GM18520 (cell line): Measurements from ENCODE around the gene HMGCL.
"Not testable (repeated sequence)": the region's sequence is repeated elsewhere in the genome, so short reads cannot be mapped to it uniquely, and the experiment has no call there.

Experiments
- ATAC-seq: cut with Tn5 transposase; IDR thresholded peaks from one replicate; pipeline ENCODE4 v1.9.1; 2021; ENCODE audit not compliant: unreplicated experiment

HMGCL gene

DNA sequence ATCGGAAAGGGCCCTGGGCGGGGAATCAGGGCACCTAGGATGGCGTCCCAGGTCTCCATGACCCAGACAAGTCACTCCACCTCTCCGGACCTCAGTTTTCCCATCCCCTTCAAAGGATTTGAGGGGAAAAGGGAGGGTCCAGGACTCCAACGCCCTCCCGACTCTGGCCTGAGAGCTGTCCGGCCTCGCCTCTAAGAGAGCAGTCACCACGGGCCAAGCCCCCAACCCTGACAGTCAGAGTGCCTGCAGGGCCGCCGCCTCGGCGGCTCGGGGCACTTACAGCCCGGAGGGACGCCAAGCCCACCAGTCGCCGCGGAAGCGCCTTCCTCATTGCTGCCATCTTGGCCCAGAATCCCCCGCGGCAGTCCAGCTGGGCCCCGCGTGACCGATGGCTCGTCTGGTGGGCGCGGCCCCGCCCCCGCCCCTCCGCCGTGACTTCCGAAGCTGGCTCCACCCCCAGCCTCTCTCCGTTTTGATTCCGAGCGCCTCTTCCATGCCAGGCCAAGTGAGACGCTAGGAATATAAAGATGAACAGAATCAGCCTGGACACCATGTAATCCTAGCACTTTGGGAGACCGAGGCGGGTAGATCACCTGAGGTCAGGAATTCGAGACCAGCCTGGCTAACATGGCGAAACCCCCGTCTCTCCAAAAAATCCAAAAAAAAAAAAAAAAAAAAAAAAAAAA is at the start of gene HMGCL:
Gene HMGCL, minus strand, starts transcription at position 354 of the 686 bp plus-strand sequence. Its CDS starts 14 bp downstream, at position 340.
- ATAC-seq = peak; percentile 73

DNA sequence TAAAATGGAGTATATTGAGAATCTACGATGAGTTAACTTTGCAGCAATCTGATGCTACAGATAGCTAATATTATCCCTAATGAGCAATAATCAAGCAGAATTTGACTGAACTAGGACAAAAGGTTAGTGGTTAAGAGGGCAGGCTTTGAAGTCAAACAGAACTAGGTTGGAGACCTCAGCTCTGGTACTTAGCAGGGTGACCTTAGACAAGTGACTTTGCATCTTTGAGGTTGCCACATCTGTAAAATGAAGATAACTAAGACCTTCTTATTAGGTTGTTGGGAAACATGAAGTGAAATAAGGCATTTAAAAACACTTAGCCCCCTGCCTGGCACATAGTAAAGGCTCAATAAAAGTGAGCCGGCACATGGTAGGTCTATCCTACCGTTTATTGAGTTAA is 47.2 kb upstream of the HMGCL start:
- ATAC-seq = no peak

DNA sequence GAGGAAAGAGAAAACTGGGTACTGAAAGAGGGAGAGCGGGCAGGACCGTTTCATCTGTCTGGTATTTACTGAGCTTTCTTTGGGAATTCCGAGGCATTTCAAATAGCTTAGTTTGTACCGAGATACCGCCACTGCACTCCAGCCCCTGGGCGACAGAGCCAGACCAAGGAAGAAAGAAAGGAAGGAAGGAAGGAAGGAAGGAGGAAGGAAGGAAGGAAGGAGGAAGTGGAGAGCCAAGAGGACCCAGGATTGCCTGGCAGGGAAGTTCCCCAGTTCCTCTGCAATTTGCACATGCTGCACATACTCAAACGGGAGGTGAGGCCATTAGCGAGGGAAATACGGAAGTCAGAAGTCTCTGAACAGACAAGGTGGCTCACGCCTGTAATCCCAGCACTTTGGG is 43.8 kb upstream of the HMGCL start:
- no peak for ATAC-seq

DNA sequence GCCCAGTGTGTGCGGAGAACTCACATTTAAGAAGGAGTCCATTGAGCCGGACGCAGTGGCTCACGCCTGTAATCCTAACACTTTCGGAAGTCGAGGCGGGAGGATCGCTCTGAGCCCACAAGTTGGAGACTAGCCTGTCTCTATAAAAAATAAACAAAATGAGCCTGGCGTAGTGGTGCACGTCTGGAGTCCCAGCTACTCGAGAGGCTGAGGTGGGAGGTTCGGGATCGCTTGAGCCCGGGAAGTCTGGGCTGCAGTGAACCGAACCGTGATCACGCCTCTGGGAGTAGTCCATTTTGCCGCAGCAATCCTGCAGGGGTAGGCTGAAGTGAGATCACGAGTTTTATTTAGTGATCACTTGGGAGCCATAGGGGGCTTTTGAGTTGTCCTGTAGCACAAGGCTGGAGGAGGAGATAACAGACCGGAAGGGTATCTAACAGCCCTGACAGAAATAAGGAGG is 43.4 kb upstream of the HMGCL start:
- no peak for ATAC-seq

DNA sequence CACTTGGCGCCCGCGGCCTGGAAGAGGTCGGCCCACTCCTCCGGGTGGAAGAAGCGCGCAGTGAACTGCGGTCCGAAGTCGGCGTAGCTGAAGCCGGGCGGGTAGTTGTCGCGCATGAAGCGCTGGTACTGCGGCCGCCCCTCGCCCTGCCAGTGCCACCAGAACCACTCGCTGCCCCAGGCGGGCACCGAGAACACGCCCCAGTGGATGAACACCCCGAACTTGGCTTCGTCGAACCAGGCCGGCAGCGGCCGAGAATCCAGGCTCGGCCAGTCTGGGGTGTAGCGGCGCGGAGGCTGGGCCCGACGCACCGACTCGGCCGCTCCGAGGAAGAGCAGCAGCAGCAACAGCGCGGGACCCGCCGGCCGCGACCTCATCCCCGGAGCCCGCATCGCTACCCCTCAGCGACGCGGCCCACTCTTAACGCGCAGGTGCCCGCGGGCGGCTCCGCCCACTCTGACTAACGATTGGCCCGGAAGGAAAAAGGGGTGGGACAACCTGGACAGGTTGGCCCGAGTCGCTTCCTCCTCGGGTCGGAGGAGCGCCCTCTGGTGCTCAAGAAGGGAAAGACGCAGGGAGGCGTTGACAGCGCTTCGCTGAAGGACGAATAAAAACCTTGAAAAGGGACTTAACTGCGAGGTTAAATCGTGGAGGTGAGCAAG is 42.8 kb upstream of the HMGCL start, which contains the start of gene FUCA1:
Gene FUCA1, minus strand, starts transcription at position 396 of the 662 bp plus-strand sequence. Its CDS starts 4 bp downstream, at position 392.
- ATAC-seq = peak; percentile 89

DNA sequence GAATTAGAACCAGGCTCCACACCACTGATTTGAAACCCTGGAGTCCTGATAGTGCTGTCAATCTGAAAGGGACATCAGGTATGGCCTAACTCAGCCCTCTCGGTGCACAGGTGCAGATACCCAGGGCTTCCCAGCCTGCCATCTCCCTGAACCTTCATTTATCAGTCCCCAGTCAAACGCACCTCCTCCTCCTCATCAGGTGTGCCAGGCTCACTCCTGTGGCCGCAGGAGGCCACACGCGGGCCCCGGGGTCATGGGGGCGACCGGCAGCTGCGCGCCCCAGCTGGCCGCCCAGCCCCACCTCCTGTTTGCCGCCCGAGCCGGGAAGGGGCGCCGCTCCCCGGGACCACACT is 42.3 kb upstream of the HMGCL start:
- ATAC-seq = no peak

DNA sequence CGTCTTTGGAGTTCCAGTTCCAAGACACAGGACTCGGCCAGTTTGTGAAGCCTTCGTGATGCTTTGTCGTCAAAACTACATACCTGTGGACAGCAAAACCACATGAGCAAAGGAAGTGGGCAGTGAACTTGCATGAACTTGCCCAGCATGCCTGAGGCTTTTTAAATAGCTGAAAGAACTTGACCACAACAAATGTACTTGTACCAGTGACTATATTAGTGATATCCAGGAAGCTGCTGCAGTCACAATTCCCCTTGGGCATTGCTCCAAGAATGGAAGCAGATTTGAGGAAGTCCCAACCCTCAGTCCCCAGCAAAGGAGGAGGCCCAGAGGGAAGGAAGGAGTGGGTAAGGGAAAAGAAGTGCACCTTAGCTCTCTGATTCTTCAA is 40.3 kb upstream of the HMGCL start:
- ATAC-seq = no peak

DNA sequence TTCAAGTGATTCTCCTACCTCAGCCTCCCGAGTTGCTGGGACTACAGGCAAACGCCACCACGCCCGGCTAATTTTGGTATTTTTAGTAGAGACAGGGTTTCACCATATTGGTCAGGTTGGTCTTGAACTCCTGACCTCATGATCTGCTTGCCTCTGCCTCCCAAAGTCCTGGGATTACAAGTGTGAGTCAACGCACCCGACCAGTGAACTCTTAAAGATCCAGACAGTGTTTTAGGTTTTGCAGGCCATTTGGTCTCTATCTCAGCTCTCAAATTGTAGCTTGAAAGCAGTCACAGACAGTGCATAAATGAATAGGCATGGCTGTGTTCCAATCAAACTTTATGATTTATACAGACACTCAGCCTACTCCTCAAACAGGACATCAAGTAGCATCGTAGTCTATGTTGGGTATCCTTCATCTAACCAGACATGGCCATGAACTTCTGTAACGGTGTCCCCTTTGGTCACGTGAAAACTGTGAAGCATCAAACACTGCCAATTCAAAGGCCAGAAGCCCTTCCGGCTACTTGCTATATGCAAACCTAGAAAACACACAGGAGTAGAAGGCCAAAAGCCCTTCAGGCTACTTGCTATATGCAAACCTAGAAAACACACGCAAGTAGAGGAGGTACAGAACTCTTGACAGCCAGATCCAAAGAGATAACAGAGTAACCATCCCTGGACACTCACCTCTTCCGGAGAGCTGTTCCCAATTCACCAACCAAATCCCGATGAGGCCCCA is 39.7 kb upstream of the HMGCL start:
- no peak for ATAC-seq

DNA sequence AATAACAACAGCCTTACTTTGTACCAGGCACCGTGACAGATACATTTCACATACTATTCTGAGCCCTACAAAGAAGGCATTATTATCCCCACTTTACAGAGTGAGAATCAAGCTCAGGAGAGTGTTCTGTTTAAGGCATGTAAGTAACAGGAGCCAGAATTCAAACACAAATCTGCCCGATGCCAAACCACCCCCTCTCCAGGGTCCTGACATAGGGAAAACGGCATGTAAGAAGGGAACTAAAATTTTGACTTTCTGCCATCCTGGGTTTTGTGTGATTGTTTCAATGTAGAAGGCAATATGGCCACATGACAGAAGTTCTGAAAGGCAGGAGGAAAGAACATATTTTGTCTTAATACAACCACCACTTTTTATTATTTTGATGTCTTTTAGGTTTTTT is 37.4 kb upstream of the HMGCL start:
- no peak for ATAC-seq

DNA sequence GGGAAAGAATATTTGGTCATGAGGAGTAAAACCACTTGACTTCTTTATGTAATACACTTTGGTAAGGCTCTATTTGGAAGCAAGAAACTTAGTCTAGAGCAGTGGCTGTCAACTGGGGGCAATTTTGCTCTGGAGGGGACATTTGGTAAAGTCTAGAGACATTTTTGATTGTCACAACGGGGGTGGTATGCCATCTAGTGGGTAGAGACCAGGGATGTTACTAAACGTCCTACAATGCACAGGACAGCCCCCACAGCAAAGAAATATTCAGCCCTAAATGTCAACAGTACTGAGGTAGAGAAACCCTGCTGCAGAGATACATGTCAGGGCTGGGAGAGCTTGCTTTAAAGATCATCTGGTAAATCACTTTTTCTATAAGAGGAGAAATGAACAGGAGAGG is 29.3 kb upstream of the HMGCL start:
- no peak for ATAC-seq

DNA sequence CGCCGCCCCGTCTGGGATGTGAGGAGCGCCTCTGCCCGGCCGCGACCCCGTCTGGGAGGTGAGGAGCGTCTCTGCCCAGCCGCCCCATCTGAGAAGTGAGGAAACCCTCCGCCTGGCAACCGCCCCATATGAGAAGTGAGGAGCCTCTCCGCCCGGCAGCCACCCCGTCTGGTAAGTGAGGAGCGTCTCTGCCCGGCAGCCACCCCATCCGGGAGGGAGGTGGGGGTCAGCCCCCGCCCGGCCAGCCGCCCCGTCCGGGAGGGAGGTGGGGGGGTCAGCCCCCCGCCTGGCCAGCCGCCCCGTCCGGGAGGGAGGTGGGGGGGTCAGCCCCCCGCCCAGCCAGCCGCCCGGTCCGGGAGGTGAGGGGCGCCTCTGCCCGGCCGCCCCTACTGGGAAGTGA is 27.9 kb upstream of the HMGCL start:
- ATAC-seq = not testable (repeated sequence)

DNA sequence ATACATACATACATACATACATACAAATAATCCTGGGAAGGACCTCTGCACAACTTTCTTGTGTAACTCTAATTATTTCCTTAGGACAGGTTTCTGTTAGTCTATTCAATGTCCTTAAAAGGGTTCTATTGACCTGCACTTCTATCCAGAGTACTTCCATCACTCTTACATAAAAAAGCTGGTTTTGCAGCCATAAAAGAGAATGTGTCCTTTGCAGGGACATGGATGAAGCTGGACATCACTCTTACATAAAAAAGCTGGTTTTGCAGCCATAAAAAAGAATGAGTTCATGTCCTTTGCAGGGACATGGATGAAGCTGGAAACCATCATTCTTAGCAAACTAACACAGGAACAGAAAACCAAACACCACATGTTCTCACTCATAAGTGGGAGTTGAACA is 26.2 kb upstream of the HMGCL start:
- not testable (repeated sequence) for ATAC-seq

DNA sequence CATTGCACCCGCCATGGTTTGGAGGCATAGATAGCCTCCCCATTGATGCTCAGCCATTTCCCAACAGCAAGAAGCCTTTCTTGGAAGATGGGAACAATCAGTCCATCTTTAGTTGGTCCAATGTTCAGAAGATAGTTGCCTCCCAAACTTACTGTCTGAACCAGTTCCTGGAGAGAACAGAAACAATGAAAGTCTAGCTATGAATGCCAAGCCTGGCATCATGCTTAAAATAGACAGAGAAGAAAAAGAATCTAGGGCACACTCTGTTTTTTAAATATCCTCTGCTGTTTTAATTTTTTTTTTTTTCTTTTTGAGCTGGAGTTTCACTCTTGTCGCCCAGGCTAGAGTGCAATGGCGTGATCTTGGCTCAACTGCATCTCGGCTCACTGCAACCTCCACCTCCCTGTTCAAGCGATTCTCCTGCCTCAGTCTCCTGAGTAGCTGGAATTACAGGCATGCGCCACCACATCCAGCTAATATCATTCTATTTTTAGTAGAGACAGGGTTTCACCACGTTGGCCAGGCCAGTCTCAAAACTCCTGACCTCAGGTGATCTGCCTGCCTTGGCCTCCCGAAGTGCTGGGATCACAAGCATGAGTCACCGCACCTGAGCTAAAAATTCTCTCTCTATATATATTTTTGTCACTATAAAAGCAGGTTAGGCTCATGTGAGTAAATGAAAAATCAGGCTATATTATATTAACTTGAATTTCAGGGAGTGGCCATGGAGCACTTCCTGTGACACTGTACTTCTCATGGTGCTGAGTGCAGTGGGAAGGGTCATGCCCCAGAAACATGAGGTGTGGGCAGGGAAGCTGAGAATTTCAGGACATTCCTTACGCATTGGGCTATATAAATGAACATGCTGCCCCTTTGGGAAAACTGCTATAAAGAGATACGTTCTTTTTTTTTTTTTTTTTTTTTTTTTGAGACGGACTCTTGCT is 23.7 kb upstream of the HMGCL start:
- no peak for ATAC-seq

DNA sequence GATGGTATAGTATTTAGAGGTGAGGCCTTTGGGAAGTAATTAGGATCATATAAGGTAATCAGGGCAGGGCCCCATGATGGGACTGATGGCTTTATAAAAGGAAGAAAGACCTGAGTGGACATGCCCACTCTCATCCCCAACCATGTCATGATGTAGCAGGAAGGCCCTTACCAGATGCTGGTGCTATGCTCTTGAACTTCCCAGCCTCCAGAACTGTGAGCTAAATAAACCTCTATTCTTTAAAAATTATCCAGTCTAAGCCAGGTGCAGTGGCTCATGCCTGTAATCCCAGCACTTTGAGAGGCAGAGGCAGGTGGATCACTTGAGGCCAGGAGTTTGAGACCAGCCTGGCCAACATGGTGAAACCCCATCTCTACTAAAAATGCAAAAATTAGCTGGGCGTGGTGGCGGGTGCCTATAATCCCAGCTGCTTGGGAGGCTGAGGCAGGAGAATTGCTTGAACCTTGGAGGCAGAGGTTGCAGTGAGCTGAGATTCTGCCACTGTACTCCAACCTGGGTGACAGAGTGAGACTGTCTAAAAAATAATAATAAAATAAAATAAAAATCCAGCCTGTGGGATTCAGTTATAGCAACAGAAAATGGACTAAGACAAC is 22.4 kb upstream of the HMGCL start:
- not testable (repeated sequence) for ATAC-seq

DNA sequence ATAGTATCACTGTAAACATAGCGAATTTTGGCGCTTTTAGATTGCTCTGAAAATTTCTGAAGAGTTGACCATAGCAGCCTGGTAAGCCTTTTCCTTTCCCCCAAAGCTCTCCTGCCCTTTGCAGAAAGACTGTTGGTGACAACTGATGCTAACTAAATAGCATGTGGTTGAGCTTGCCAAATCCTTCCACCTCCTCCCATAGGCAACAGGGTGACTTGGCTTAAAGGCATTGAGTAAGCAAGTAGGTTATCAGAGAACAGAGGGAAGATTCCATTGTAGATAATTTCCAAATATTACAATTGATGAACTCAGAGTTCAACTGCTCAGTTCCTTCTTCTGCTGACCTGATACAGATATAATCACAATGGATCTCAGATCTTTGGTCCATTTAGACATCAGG is 19.9 kb upstream of the HMGCL start:
- no peak for ATAC-seq

DNA sequence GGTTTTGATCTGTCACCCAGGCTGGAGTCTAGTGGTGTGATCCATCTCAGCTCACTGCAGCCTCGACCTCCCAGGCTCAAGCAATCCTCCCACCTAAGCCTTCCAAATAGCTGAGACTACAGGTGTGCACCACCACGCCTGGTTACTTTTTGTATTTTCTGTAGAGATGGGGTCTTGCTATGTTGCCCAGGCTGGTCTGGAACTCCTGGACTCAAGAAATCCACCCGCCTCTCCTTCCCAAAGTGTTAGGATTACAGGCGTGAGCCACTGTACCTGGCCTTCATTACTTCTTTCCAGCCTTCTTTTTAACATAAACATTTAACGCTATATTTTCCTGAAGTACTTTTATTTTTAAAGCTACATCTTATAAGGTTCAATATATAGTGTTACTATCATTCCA is 18.4 kb upstream of the HMGCL start:
- no peak for ATAC-seq

DNA sequence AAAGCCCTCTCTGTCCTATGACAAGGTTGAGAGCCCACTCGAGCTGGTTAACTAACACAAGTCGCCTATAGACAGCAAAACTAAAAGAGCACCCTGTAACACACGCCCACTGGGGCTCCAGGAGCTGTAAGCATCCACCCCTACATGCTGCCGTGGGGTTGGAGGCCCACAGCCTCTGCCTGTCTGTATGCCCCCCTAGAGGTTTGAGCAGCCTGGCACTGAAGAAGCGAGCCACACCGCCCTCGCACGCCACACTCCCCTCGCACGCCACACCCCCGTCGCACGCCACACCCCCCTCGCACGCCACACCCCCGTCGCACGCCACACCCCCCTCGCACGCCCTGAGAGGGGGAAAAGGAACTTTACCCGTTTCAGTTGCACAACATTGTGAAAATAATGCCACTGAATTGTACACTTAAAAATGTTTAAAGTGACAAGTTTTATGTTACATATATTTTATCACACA is 13.2 kb upstream of the HMGCL start:
- ATAC-seq = no peak

DNA sequence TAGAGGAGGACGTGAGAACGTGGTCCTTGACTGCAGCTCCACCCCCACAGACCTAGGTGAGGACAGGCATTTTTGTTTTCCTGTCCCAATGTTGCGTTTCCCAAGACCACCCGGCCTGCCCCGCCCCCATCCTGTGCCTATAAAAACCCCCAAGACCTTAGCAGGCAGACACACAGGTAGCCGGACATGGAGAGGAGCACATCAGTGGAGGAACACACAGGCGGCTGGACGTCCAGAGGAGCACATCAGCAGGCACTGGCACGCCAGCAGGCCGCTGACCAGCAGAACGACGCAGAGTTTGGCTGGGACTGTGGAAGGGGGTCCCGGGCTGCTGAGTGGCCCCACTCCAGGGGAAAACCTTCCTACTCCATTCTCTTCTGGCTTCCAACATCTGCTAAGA is 12.7 kb upstream of the HMGCL start:
- ATAC-seq = no peak

DNA sequence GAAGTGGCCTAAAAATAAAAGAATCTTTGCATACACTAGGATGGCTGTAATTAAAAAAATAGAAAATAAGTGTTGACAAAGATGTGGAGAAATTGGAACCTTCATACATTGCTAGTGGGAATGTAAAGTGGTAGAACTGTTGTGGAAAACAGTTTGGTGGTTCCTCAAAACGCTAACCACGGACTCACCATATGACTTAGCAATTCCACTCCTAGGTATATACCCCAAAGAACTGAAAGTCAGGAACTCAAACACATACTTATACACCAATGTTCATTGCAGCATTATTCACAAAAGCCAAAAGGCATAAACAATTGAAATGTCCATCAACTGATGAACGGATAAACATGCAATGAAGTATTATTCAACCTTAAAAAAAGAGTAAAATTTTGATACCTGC is 10.8 kb upstream of the HMGCL start:
- ATAC-seq = no peak

DNA sequence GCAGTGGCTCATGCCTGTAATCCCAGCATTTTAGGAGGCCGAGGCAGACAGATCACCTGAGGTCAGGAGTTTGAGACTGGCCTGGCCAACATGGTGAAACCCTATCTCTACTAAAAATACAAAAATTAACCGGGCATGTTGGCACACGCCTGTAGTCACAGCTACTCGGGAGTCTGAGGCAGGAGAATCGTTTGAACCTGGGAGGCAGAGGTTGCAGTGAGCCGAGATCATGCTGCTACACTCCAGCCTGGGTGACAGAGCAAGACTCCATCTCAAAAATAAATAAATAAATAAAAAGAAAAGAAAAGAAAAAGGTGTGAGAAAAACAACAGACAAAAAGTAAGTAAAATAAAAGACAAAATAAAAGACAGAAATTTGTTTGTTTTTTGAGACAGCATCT is 8.9 kb upstream of the HMGCL start:
- ATAC-seq = not testable (repeated sequence)
